ENCODE measurements around the gene TTC8.
"Not testable (repeated sequence)": the region's sequence is repeated elsewhere in the genome, so short reads cannot be mapped to it uniquely, and the experiment has no call there.

The TTC8 gene

GRCh38 chr14:88824314-88825077, at the start of gene TTC8:
Gene TTC8, plus strand, starts transcription at chr14:88824651. Its CDS starts 57 bp downstream, at chr14:88824708.
- peak; percentile 65 for DNase-seq (ENCODE audit: low read depth, low spot score)

- DNase-seq (ENCODE audit: low read depth, low spot score) = no peak
Measured at GRCh38 chr14:88775532-88775931, 48.9 kb upstream of the TTC8 start.

GRCh38 chr14:88785911-88786310, 38.5 kb upstream of the TTC8 start:
- no peak for DNase-seq (ENCODE audit: low read depth, low spot score)

- no peak for DNase-seq (ENCODE audit: low read depth, low spot score)
Measured at GRCh38 chr14:88786715-88787114, 37.7 kb upstream of the TTC8 start.

- DNase-seq (ENCODE audit: low read depth, low spot score) = not testable (repeated sequence)
Measured at GRCh38 chr14:88789573-88789972, 34.9 kb upstream of the TTC8 start.

- no peak for DNase-seq (ENCODE audit: low read depth, low spot score)
Measured at GRCh38 chr14:88790501-88791251, 33.8 kb upstream of the TTC8 start.

- DNase-seq (ENCODE audit: low read depth, low spot score) = no peak
Measured at GRCh38 chr14:88791252-88791621, 33.2 kb upstream of the TTC8 start.

- no peak for DNase-seq (ENCODE audit: low read depth, low spot score)
Measured at GRCh38 chr14:88791629-88792472, 32.6 kb upstream of the TTC8 start.

GRCh38 chr14:88792473-88793258, 31.8 kb upstream of the TTC8 start, which contains the start of gene EML5:
Gene EML5, minus strand, starts transcription at chr14:88792953. Its CDS starts 450 bp downstream, at chr14:88792503.
- DNase-seq (ENCODE audit: low read depth, low spot score) = peak; percentile 70

GRCh38 chr14:88793259-88793625, 31.2 kb upstream of the TTC8 start:
- no peak for DNase-seq (ENCODE audit: low read depth, low spot score)

GRCh38 chr14:88798156-88798555, 26.3 kb upstream of the TTC8 start:
- DNase-seq (ENCODE audit: low read depth, low spot score) = no peak

- no peak for DNase-seq (ENCODE audit: low read depth, low spot score)
Measured at GRCh38 chr14:88799522-88799921, 24.9 kb upstream of the TTC8 start.

GRCh38 chr14:88802596-88802995, 21.9 kb upstream of the TTC8 start:
- DNase-seq (ENCODE audit: low read depth, low spot score) = no peak

GRCh38 chr14:88804035-88804434, 20.4 kb upstream of the TTC8 start:
- DNase-seq (ENCODE audit: low read depth, low spot score) = no peak

- no peak for DNase-seq (ENCODE audit: low read depth, low spot score)
Measured at GRCh38 chr14:88804477-88804876, 20.0 kb upstream of the TTC8 start.

- no peak for DNase-seq (ENCODE audit: low read depth, low spot score)
Measured at GRCh38 chr14:88808359-88808758, 16.1 kb upstream of the TTC8 start.

GRCh38 chr14:88815980-88816379, 8.5 kb upstream of the TTC8 start:
- no peak for DNase-seq (ENCODE audit: low read depth, low spot score)

- DNase-seq (ENCODE audit: low read depth, low spot score) = no peak
Measured at GRCh38 chr14:88818018-88818417, 6.4 kb upstream of the TTC8 start.

- DNase-seq (ENCODE audit: low read depth, low spot score) = not testable (repeated sequence)
Measured at GRCh38 chr14:88819674-88820073, 4.8 kb upstream of the TTC8 start.

- DNase-seq (ENCODE audit: low read depth, low spot score) = no peak
Measured at GRCh38 chr14:88821378-88821777, 3.1 kb upstream of the TTC8 start.

GRCh38 chr14:88821888-88822287, 2.6 kb upstream of the TTC8 start:
- no peak for DNase-seq (ENCODE audit: low read depth, low spot score)

Measured in activated naive CD8-positive, alpha-beta T cell treated with anti-CD3 and anti-CD28 coated beads, Interleukin-2, amount 50 U/mL, for 16 hours (primary cell).